Neuron (in vitro differentiated cells): ENCODE data around the gene ZNF335.

Source experiments
- H2AFZ ChIP-seq: one replicate; pipeline ENCODE4 v1.6.1; 2013; ENCODE audit warnings: low read depth, mild to moderate bottlenecking, inconsistent platforms, low read length, moderate library complexity
- H3K27me3 ChIP-seq: one replicate; pipeline ENCODE4 v1.6.1; 2013; ENCODE audit warnings: low read length; ENCODE audit not compliant: insufficient read depth
- H3K36me3 ChIP-seq: one replicate; pipeline ENCODE4 v1.6.1; 2013; ENCODE audit warnings: low read length; ENCODE audit not compliant: insufficient read depth
- H3K4me1 ChIP-seq: one replicate; pipeline ENCODE4 v1.6.1; 2013; ENCODE audit warnings: low read length; ENCODE audit not compliant: insufficient read depth
- H3K4me3 ChIP-seq: 2 replicates; pipeline ENCODE4 v1.5.1; 2013; ENCODE audit warnings: mild to moderate bottlenecking, low read length, moderate library complexity
- H3K9me3 ChIP-seq: one replicate; pipeline ENCODE4 v1.6.1; 2013; ENCODE audit warnings: low read length

ZNF335 gene

DNA sequence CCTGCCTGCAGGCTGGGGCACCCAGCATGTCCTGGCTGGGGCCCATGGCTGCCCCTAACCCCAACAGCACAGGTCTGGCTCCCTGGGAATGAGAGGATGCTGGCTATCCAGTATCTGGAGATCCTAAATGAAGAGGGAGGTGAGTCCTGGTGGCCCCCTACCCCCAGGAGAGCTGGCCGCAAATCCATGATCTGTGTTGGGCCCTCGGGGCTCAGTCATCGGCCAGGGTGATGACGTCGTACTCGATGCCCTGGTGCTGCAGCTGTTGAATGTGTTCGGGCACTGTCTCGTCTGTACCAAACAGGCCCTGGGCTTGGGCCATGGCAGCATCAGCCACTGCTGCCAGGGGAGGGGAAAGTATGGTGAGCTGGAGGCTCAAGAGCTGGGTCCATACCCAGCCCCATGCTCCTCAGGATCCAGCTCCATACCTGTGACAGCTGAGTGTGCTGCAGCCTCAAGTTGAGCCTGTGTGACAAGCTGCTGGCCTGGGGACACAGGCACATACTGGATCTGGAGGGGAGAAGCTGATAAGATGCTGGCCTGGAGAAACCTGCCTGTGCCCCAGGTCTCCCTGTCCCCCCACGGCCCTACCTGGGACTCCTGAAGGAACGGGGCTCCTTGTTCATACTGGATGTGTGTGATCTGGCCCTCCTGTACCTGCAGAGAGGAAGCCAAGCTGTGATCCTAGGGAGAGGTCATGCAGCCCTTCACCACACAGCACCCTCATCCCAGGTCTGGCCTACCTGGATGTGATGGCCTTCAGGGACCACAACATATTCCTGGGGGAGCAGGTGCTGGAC, 23.1 kb downstream of the ZNF335 start:
- H3K36me3 ChIP-seq = peaks cover 93% of the 10 kb centered on the region
- no peaks in the 10 kb centered on the region for H3K9me3 ChIP-seq
- H3K4me1 ChIP-seq = no peaks in the 10 kb centered on the region
- H3K27me3 ChIP-seq = no peaks in the 10 kb centered on the region
- no peak overlapping the region for H2AFZ ChIP-seq
- no peak overlapping the region for H3K4me3 ChIP-seq

GRCh38 chr20:45948261-45948733, 23.7 kb downstream of the ZNF335 start:
- Histone ChIP-seq H2AFZ (no peak overlapping the region), H3K4me3 (no peak overlapping the region), H3K27me3 (no peaks in the 10 kb centered on the region), H3K36me3 (peaks cover 94% of the 10 kb centered on the region), H3K4me1 (no peaks in the 10 kb centered on the region), H3K9me3 (no peaks in the 10 kb centered on the region)

- no peak overlapping the region for H3K4me3 ChIP-seq
- no peaks in the 10 kb centered on the region for H3K4me1 ChIP-seq
- H3K36me3 ChIP-seq = peaks cover 91% of the 10 kb centered on the region
- H3K27me3 ChIP-seq = no peaks in the 10 kb centered on the region
- no peak overlapping the region for H2AFZ ChIP-seq
- no peaks in the 10 kb centered on the region for H3K9me3 ChIP-seq
These were observed 24.7 kb downstream of the ZNF335 start for GRCh38 chr20:45947110-45947866.

GRCh38 chr20:45946149-45946970, 25.6 kb downstream of the ZNF335 start:
- no peaks in the 10 kb centered on the region for H3K27me3 ChIP-seq
- no peak overlapping the region for H2AFZ ChIP-seq
- H3K9me3 ChIP-seq = no peaks in the 10 kb centered on the region
- H3K36me3 ChIP-seq = peaks cover 82% of the 10 kb centered on the region
- no peaks in the 10 kb centered on the region for H3K4me1 ChIP-seq
- no peak overlapping the region for H3K4me3 ChIP-seq

DNA sequence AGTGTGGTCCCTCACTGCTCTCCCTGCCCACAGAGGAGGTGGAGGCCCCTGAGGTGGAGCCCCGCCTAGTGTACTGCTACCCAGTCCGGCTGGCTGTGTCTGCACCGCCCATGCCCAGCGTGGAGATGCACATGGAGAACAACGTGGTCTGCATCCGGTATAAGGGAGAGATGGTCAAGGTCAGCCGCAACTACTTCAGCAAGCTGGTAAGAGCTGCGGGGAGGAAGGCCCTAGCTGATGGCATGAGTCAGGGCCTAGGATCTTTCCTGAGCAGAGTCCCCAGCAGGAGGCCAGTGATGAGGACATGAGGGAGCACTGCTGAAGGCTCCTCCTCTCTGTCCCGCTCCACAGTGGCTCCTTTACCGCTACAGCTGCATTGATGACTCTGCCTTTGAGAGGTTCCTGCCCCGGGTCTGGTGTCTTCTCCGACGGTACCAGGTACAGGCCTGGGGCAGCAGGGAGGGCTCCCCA, 26.3 kb downstream of the ZNF335 start:
- Histone ChIP-seq H3K9me3 (no peaks in the 10 kb centered on the region), H3K4me3 (no peak overlapping the region), H2AFZ (no peak overlapping the region), H3K27me3 (no peaks in the 10 kb centered on the region), H3K4me1 (no peaks in the 10 kb centered on the region), H3K36me3 (peaks cover 83% of the 10 kb centered on the region)

- H2AFZ ChIP-seq = no peak overlapping the region
- H3K4me3 ChIP-seq = no peak overlapping the region
- no peaks in the 10 kb centered on the region for H3K9me3 ChIP-seq
- H3K36me3 ChIP-seq = peaks cover 84% of the 10 kb centered on the region
- no peaks in the 10 kb centered on the region for H3K27me3 ChIP-seq
- no peaks in the 10 kb centered on the region for H3K4me1 ChIP-seq
These were observed 26.9 kb downstream of the ZNF335 start for GRCh38 chr20:45944965-45945677.

- Histone ChIP-seq H3K27me3 (no peaks in the 10 kb centered on the region), H3K4me3 (no peak overlapping the region), H3K4me1 (no peaks in the 10 kb centered on the region), H3K36me3 (peaks cover 84% of the 10 kb centered on the region), H2AFZ (no peak overlapping the region), H3K9me3 (no peaks in the 10 kb centered on the region)
These were observed 27.6 kb downstream of the ZNF335 start for GRCh38 chr20:45944151-45944964.

DNA sequence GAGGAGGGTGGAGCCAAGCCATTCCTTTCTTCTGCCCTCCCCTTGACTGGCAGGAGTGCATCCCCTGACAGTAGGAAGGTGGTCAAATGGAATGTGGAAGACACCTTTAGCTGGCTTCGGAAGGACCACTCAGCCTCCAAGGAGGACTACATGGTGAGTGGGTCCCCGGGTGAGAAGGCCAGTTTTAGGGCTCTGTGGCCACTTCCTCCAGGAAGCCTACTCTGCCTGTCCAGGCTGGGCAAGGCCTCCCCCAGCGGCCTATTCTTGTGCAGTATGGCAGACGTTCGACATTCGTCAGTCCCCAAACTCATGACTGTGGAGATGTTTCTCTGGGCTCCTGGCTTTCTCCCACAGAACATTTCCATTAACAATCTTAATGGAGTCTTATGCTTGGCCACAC, 28.4 kb downstream of the ZNF335 start:
- H3K4me3 ChIP-seq = no peak overlapping the region
- H3K27me3 ChIP-seq = no peaks in the 10 kb centered on the region
- no peaks in the 10 kb centered on the region for H3K4me1 ChIP-seq
- H3K9me3 ChIP-seq = no peaks in the 10 kb centered on the region
- H2AFZ ChIP-seq = no peak overlapping the region
- H3K36me3 ChIP-seq = peaks cover 85% of the 10 kb centered on the region

GRCh38 chr20:45940469-45940868, 31.5 kb downstream of the ZNF335 start:
- Histone ChIP-seq H3K27me3 (no peaks in the 10 kb centered on the region), H3K4me3 (no peak overlapping the region), H3K9me3 (no peaks in the 10 kb centered on the region), H3K36me3 (peaks cover 72% of the 10 kb centered on the region), H3K4me1 (peaks cover 5% of the 10 kb centered on the region), H2AFZ (no peak overlapping the region)

DNA sequence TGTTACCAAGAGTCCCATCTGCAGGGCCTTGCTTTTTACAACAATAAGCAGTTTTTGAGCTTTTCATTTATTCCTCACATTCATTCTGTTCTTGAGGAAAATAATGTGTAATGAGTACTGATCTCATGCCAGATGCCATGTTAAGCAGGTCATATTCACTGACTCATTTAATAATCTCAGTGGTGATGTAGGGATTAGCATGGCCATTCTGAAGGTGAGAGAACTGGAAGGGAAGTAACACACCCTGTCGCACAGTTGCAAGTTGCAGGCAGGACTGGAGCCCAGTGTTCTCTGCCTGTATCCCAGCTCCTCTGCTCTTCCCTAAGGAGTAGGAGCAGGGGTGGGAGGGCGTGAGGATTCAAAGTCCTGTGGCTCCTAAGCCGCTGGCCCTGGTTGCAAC, 31.9 kb downstream of the ZNF335 start:
- H3K36me3 ChIP-seq = peaks cover 67% of the 10 kb centered on the region
- no peak overlapping the region for H3K4me3 ChIP-seq
- H3K4me1 ChIP-seq = peaks cover 7% of the 10 kb centered on the region
- H3K27me3 ChIP-seq = no peaks in the 10 kb centered on the region
- H3K9me3 ChIP-seq = no peaks in the 10 kb centered on the region
- no peak overlapping the region for H2AFZ ChIP-seq

GRCh38 chr20:45938727-45939438, 33.1 kb downstream of the ZNF335 start:
- Histone ChIP-seq H3K4me3 (no peak overlapping the region), H3K4me1 (peaks cover 8% of the 10 kb centered on the region), H2AFZ (no peak overlapping the region), H3K9me3 (no peaks in the 10 kb centered on the region), H3K27me3 (no peaks in the 10 kb centered on the region), H3K36me3 (peaks cover 56% of the 10 kb centered on the region)
